K562 (cell line): ENCODE measurements around the gene COX10.

Experiments used
- RFX7 ChIP-seq: fragments of 250-450 bp; sonication (Bioruptor Pico); IDR thresholded peaks from 2 replicates; pipeline ENCODE4 v1.5.1; 2021; ENCODE audit warnings: mild to moderate bottlenecking
- ZFP36 ChIP-seq: fragments of 150-350 bp; IDR thresholded peaks from 2 replicates; pipeline ENCODE4 v1.6.1; 2018; ENCODE audit warnings: low read length, low read depth; ENCODE audit not compliant: partially characterized antibody
- TF ChIP-seq, protein P1 (sequence below): sonication (generic); formaldehyde crosslinking; IDR thresholded peaks from 2 replicates; pipeline ENCODE4 v1.8.1; 2023; ENCODE audit warnings: mild to moderate bottlenecking, missing genetic modification reagents

DNA sequence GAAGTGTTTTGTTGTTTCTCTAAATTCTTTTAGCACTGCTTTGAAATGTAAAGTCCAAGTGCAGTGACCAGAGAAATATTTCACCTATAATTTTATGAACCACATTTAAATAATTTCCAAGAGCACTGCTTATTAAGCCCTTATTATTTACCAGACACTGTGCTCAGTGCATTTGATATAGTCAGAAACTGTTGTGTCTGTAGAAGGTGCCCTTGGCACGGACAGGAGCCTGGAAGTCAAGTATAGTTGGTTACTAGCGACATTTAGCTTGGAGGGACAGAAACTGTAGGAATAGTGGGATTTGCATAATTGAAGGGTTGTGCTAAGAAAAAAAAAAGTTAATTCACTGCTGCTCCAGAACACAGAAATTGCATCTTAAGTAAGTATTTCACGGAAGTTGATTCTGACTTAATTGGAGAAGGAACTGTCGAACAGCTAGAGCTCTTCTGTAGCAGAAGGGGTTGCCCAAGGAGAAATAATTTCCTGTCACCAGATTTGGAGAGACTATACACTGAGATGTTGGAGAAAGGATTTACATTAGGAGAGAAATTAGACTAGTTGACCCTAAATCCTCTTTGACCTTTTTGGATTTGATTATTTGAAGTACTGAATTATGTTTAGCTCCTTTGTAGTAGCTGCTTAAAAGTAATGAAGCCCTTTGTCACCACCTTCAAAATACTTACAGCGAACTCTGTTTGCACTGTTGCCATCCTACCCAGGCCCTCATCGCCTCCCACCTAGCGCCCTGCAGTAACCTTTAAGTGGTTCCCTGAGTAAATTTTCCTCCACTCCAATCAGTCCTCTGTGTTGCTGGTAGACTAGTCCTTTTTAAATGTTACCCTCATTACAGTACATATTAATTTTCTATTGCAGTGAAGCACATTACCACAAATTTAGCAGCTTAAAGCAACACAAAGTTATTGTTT is 25.6 kb downstream of the COX10 start:
- TF ChIP-seq RFX7 (CRISPR knock-in tag): no peak
- TF ChIP-seq, protein P1, sequence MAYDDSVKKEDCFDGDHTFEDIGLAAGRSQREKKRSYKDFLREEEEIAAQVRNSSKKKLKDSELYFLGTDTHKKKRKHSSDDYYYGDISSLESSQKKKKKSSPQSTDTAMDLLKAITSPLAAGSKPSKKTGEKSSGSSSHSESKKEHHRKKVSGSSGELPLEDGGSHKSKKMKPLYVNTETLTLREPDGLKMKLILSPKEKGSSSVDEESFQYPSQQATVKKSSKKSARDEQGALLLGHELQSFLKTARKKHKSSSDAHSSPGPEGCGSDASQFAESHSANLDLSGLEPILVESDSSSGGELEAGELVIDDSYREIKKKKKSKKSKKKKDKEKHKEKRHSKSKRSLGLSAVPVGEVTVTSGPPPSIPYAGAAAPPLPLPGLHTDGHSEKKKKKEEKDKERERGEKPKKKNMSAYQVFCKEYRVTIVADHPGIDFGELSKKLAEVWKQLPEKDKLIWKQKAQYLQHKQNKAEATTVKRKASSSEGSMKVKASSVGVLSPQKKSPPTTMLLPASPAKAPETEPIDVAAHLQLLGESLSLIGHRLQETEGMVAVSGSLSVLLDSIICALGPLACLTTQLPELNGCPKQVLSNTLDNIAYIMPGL (CRISPR knock-in tag): no peak
- no peak for TF ChIP-seq ZFP36
